OCI-LY1 (cell line): ENCODE data around the gene CHST8.

Source experiments
- CTCF ChIP-seq: fragments of 200-600 bp; sonication (generic), shearing (Covaris generic); IDR thresholded peaks from 2 replicates; pipeline ENCODE4 v1.5.1; 2017; ENCODE audit warnings: mild to moderate bottlenecking, antibody characterized with exemption, low read length, moderate library complexity, mixed read lengths
- EZH2 ChIP-seq: fragments of 200-600 bp; sonication (generic), shearing (Covaris generic); IDR thresholded peaks from 2 replicates; pipeline ENCODE4 v1.8.0; 2017; ENCODE audit warnings: borderline replicate concordance, mixed run types, mild to moderate bottlenecking, antibody characterized with exemption, low read length, moderate library complexity, mixed read lengths

GRCh38 chr19:33701565-33701964 lies 79.8 kb downstream of the CHST8 start:
- TF ChIP-seq CTCF (no peak), EZH2 (no peak)
